H9 (cell line): ENCODE data around the gene TPBGL. TPM values are rescaled to one million over a fixed set of nuclear protein-coding genes. Genes with fewer than 3 reads are reported as not detected.
A peak's percentile ranks its signal among the peaks of the same experiment; 100 is the strongest.

Experiments
- DNase-seq: peaks from one replicate; pipeline ENCODE4 v3.0.0-alpha.2; 2017
- H2AFZ ChIP-seq: one replicate; pipeline ENCODE4 v1.6.1; 2013; ENCODE audit warnings: mild to moderate bottlenecking, low read length, control low read depth, moderate library complexity
- H2AK5ac ChIP-seq: 2 replicates; pipeline ENCODE4 v1.6.1; 2013; ENCODE audit warnings: low read length, control low read depth, mixed read lengths; ENCODE audit not compliant: insufficient read length
- H2BK120ac ChIP-seq: one replicate; pipeline ENCODE4 v1.6.1; 2013; ENCODE audit warnings: low read depth, mild to moderate bottlenecking, low read length, control low read depth, inconsistent platforms; ENCODE audit not compliant: poor library complexity, severe bottlenecking
- H2BK12ac ChIP-seq: 2 replicates; pipeline ENCODE4 v1.6.1; 2013; ENCODE audit warnings: low read length, control low read depth, mixed read lengths, low read depth; ENCODE audit not compliant: insufficient read length
- H2BK15ac ChIP-seq: 2 replicates; pipeline ENCODE4 v1.6.1; 2013; ENCODE audit warnings: low read depth, low read length, control low read depth
- H2BK20ac ChIP-seq: one replicate; pipeline ENCODE4 v1.6.1; 2013; ENCODE audit warnings: low read depth, mild to moderate bottlenecking, low read length, control low read depth, inconsistent platforms; ENCODE audit not compliant: poor library complexity, severe bottlenecking
- H2BK5ac ChIP-seq: 2 replicates; pipeline ENCODE4 v1.6.1; 2013; ENCODE audit warnings: low read length, control low read depth, mixed read lengths; ENCODE audit not compliant: insufficient read length
- H3K14ac ChIP-seq: 2 replicates; pipeline ENCODE4 v1.6.1; 2013; ENCODE audit warnings: low read length, control low read depth; ENCODE audit not compliant: insufficient read depth
- H3K18ac ChIP-seq: 2 replicates; pipeline ENCODE4 v1.6.1; 2013; ENCODE audit warnings: low read depth, mild to moderate bottlenecking, mixed read lengths, low read length, control low read depth; ENCODE audit not compliant: insufficient read length
- H3K23ac ChIP-seq: 2 replicates; pipeline ENCODE4 v1.6.1; 2013; ENCODE audit warnings: low read length, control low read depth, mixed read lengths, low read depth; ENCODE audit not compliant: insufficient read length
- H3K23me2 ChIP-seq: 2 replicates; pipeline ENCODE4 v1.6.1; 2013; ENCODE audit warnings: low read depth, mild to moderate bottlenecking, mixed read lengths, low read length, control low read depth; ENCODE audit not compliant: insufficient read length, poor library complexity, severe bottlenecking
- H3K27ac ChIP-seq: 2 replicates; pipeline ENCODE4 v1.5.1; 2013; ENCODE audit warnings: low read length, control low read depth, mixed read lengths, low read depth; ENCODE audit not compliant: insufficient read length
- H3K27me3 ChIP-seq: 2 replicates; pipeline ENCODE4 v1.6.1; 2013; ENCODE audit warnings: low read length, control low read depth, inconsistent platforms; ENCODE audit not compliant: insufficient read depth
- H3K4ac ChIP-seq: 2 replicates; pipeline ENCODE4 v1.6.1; 2013; ENCODE audit warnings: low read depth, mild to moderate bottlenecking, control low read depth, inconsistent platforms, low read length, moderate library complexity
- H3K4me1 ChIP-seq: 2 replicates; pipeline ENCODE4 v1.6.1; 2013; ENCODE audit warnings: low read length, control low read depth, inconsistent platforms; ENCODE audit not compliant: insufficient read depth
- H3K4me2 ChIP-seq: 2 replicates; pipeline ENCODE4 v1.6.1; 2013; ENCODE audit warnings: low read length, control low read depth, mixed read lengths; ENCODE audit not compliant: insufficient read length, insufficient read depth
- H3K56ac ChIP-seq: 2 replicates; pipeline ENCODE4 v1.6.1; 2013; ENCODE audit warnings: low read depth, mild to moderate bottlenecking, mixed read lengths, low read length, control low read depth; ENCODE audit not compliant: insufficient read length
- H3K79me1 ChIP-seq: 2 replicates; pipeline ENCODE4 v1.6.1; 2013; ENCODE audit warnings: low read depth, mild to moderate bottlenecking, moderate library complexity, low read length, control low read depth, inconsistent platforms; ENCODE audit not compliant: insufficient read depth, poor library complexity, severe bottlenecking
- H3K79me2 ChIP-seq: 2 replicates; pipeline ENCODE4 v1.6.1; 2013; ENCODE audit warnings: low read length, control low read depth, inconsistent platforms; ENCODE audit not compliant: insufficient read depth
- H3K9ac ChIP-seq: 2 replicates; pipeline ENCODE4 v1.6.1; 2013; ENCODE audit warnings: low read length, control low read depth, mixed read lengths; ENCODE audit not compliant: insufficient read length; ENCODE audit errors: extremely low read depth
- H3K9me3 ChIP-seq: one replicate; pipeline ENCODE4 v1.6.1; 2013; ENCODE audit warnings: low read depth, low read length, inconsistent platforms; ENCODE audit not compliant: control insufficient read depth
- H3T11ph ChIP-seq: one replicate; pipeline ENCODE4 v1.6.1; 2013; ENCODE audit warnings: mild to moderate bottlenecking, low read length, control low read depth, inconsistent platforms
- H4K20me1 ChIP-seq: one replicate; pipeline ENCODE4 v1.6.1; 2013; ENCODE audit not compliant: control insufficient read depth, insufficient read length, insufficient read depth
- H4K5ac ChIP-seq: 2 replicates; pipeline ENCODE4 v1.6.1; 2013; ENCODE audit warnings: low read depth, mild to moderate bottlenecking, mixed read lengths, low read length, control low read depth; ENCODE audit not compliant: insufficient read length
- H4K8ac ChIP-seq: replicated peaks from 2 replicates; pipeline ENCODE4 v1.6.1; 2013; ENCODE audit warnings: low read length, control low read depth, mixed read lengths, low read depth; ENCODE audit not compliant: insufficient read length
- H4K91ac ChIP-seq: 2 replicates; pipeline ENCODE4 v1.6.1; 2013; ENCODE audit warnings: low read depth, mild to moderate bottlenecking, moderate library complexity, mixed read lengths, low read length, control low read depth; ENCODE audit not compliant: insufficient read length
- H3K27ac Mint-ChIP-seq, 3 experiments: 2 replicates in 2 of 3; 3 replicates in 1 of 3; pipeline ENCODE4 v1.8.0; 2020 to 2021; ENCODE audit warnings: mixed read lengths in 3 of 3, mild to moderate bottlenecking in 1 of 3, moderate library complexity in 1 of 3
- H3K27me3 Mint-ChIP-seq: 2 replicates; pipeline ENCODE4 v1.8.0; 2021; ENCODE audit warnings: low read depth, mild to moderate bottlenecking, moderate library complexity, mixed read lengths
- H3K36me3 Mint-ChIP-seq, 3 experiments: 2 replicates in 2 of 3; 3 replicates in 1 of 3; pipeline ENCODE4 v1.8.0; 2020 to 2021; ENCODE audit warnings: low read depth in 3 of 3, mixed read lengths in 3 of 3; ENCODE audit not compliant: insufficient read depth in 1 of 3
- H3K4me1 Mint-ChIP-seq, 2 experiments: 2 replicates each; pipeline ENCODE4 v1.8.0; 2020; ENCODE audit warnings: mixed read lengths in 2 of 2
- H3K4me3 Mint-ChIP-seq, 2 experiments: 2 replicates in 1 of 2; 3 replicates in 1 of 2; pipeline ENCODE4 v1.8.0; 2020 to 2021; ENCODE audit warnings: mild to moderate bottlenecking in 2 of 2, mixed read lengths in 2 of 2, moderate library complexity in 1 of 2
- H3K9me3 Mint-ChIP-seq, 2 experiments: 2 replicates in 1 of 2; 3 replicates in 1 of 2; pipeline ENCODE4 v1.8.0; 2020; ENCODE audit warnings: mild to moderate bottlenecking in 2 of 2, mixed read lengths in 2 of 2, moderate library complexity in 1 of 2
- WGBS: extraction: QIAGEN DNeasy Blood & Tissue Kit; methylation state at CpG from one replicate; pipeline ENCODE4 v1.1.7; 2013; ENCODE audit warnings: missing lambda C conversion rate, low lambda C conversion rate, mixed read lengths; ENCODE audit not compliant: insufficient read length; ENCODE audit errors: extremely low coverage; 5-methylcytosine and 5-hydroxymethylcytosine counted together
- total RNA-seq: library from RNA; stranded (reverse); gene quantifications from 2 replicates; pipeline ENCODE4 v1.2.1, GENCODE V29; 2021
- TF ChIP-seq, protein P1 (sequence below): fragments of 200-600 bp; sonication (generic); conservative IDR thresholded peaks from 3 replicates; pipeline ENCODE4 v1.8.0; 2021; ENCODE audit warnings: antibody characterized with exemption, mild to moderate bottlenecking

Gene TPBGL
- total RNA-seq, 1 experiment from 2014 or later, result 0.61 TPM

DNA sequence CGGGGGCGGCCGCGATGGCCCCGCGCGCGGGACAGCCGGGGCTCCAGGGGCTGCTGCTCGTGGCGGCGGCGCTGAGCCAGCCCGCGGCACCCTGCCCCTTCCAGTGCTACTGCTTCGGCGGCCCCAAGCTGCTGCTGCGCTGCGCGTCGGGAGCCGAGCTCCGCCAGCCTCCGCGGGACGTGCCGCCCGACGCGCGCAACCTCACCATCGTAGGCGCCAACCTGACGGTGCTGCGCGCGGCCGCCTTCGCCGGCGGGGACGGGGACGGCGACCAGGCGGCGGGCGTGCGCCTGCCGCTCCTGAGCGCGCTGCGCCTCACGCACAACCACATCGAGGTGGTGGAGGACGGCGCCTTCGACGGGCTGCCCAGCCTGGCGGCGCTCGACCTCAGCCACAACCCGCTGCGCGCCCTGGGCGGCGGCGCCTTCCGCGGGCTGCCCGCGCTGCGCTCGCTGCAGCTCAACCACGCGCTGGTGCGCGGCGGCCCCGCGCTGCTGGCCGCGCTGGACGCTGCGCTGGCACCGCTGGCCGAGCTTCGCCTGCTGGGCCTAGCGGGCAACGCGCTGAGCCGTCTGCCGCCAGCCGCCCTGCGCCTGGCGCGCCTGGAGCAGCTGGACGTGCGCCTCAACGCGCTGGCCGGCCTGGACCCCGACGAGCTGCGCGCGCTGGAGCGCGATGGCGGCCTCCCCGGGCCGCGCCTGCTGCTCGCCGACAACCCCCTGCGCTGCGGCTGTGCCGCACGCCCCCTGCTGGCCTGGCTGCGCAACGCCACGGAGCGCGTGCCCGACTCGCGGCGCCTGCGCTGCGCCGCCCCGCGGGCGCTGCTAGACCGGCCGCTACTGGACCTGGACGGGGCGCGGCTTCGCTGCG lies 697 bp downstream of the TPBGL start:
- Histone ChIP-seq H4K20me1 (no peaks in the 10 kb centered on the region), H3K18ac (no peak overlapping the region), H4K91ac (no peak overlapping the region), H3K27me3 (peaks cover 20% of the 10 kb centered on the region; the same call in 1 of the 2 replicates), H2BK120ac (no peak overlapping the region), H3K79me1 (no peaks in the 10 kb centered on the region), H2BK15ac (no peak overlapping the region), H3K9ac (no peak overlapping the region), H3K79me2 (no peaks in the 10 kb centered on the region), H2BK12ac (no peak overlapping the region), H4K5ac (no peak overlapping the region), H3K14ac (peak overlapping the region; percentile 22; the same call in 1 of the 2 replicates), H3K56ac (no peak overlapping the region), H3K4me1 (peaks cover 5% of the 10 kb centered on the region), H2AFZ (no peak overlapping the region), H4K8ac (no peak overlapping the region), H3K23ac (no peak overlapping the region), H2BK5ac (no peak overlapping the region), H3K4me2 (peak overlapping the region; percentile 59), H3K27ac (no peak overlapping the region), H3K9me3 (no peaks in the 10 kb centered on the region), H2BK20ac (no peak overlapping the region), H3K4ac (no peak overlapping the region), H2AK5ac (no peak overlapping the region), H3K23me2 (peaks cover 10% of the 10 kb centered on the region), H3T11ph (no peak overlapping the region)
- Mint-ChIP-seq H3K4me3 (peak overlapping the region; percentile 56 to 76), H3K9me3 (no peaks in the 10 kb centered on the region), H3K27me3 (peaks cover 75% of the 10 kb centered on the region), H3K36me3 (no peaks in the 10 kb centered on the region; a peak in 1 of 7 replicates), H3K27ac (no peak overlapping the region), H3K4me1 (peaks cover 16 to 37% of the 10 kb centered on the region in 2 experiments)
- WGBS, result no CpG with 5 or more reads among the region's 140 CpGs
- TF ChIP-seq, protein P1, sequence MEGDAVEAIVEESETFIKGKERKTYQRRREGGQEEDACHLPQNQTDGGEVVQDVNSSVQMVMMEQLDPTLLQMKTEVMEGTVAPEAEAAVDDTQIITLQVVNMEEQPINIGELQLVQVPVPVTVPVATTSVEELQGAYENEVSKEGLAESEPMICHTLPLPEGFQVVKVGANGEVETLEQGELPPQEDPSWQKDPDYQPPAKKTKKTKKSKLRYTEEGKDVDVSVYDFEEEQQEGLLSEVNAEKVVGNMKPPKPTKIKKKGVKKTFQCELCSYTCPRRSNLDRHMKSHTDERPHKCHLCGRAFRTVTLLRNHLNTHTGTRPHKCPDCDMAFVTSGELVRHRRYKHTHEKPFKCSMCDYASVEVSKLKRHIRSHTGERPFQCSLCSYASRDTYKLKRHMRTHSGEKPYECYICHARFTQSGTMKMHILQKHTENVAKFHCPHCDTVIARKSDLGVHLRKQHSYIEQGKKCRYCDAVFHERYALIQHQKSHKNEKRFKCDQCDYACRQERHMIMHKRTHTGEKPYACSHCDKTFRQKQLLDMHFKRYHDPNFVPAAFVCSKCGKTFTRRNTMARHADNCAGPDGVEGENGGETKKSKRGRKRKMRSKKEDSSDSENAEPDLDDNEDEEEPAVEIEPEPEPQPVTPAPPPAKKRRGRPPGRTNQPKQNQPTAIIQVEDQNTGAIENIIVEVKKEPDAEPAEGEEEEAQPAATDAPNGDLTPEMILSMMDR, result peak; percentile 77
- DNase-seq, result peak; percentile 90
